H9 (cell line): ENCODE data around the gene IGDCC3. TPM values are rescaled to one million over a fixed set of nuclear protein-coding genes. Genes with fewer than 3 reads are reported as not detected.

Experiments used
- DNase-seq: peaks from one replicate; pipeline ENCODE4 v3.0.0-alpha.2; 2017
- H2AFZ ChIP-seq: one replicate; pipeline ENCODE4 v1.6.1; 2013; ENCODE audit warnings: mild to moderate bottlenecking, low read length, control low read depth, moderate library complexity
- H2AK5ac ChIP-seq: 2 replicates; pipeline ENCODE4 v1.6.1; 2013; ENCODE audit warnings: low read length, control low read depth, mixed read lengths; ENCODE audit not compliant: insufficient read length
- H2BK120ac ChIP-seq: one replicate; pipeline ENCODE4 v1.6.1; 2013; ENCODE audit warnings: low read depth, mild to moderate bottlenecking, low read length, control low read depth, inconsistent platforms; ENCODE audit not compliant: poor library complexity, severe bottlenecking
- H2BK12ac ChIP-seq: 2 replicates; pipeline ENCODE4 v1.6.1; 2013; ENCODE audit warnings: low read length, control low read depth, mixed read lengths, low read depth; ENCODE audit not compliant: insufficient read length
- H2BK15ac ChIP-seq: 2 replicates; pipeline ENCODE4 v1.6.1; 2013; ENCODE audit warnings: low read depth, low read length, control low read depth
- H2BK20ac ChIP-seq: one replicate; pipeline ENCODE4 v1.6.1; 2013; ENCODE audit warnings: low read depth, mild to moderate bottlenecking, low read length, control low read depth, inconsistent platforms; ENCODE audit not compliant: poor library complexity, severe bottlenecking
- H2BK5ac ChIP-seq: 2 replicates; pipeline ENCODE4 v1.6.1; 2013; ENCODE audit warnings: low read length, control low read depth, mixed read lengths; ENCODE audit not compliant: insufficient read length
- H3K14ac ChIP-seq: 2 replicates; pipeline ENCODE4 v1.6.1; 2013; ENCODE audit warnings: low read length, control low read depth; ENCODE audit not compliant: insufficient read depth
- H3K18ac ChIP-seq: 2 replicates; pipeline ENCODE4 v1.6.1; 2013; ENCODE audit warnings: low read depth, mild to moderate bottlenecking, mixed read lengths, low read length, control low read depth; ENCODE audit not compliant: insufficient read length
- H3K23ac ChIP-seq: 2 replicates; pipeline ENCODE4 v1.6.1; 2013; ENCODE audit warnings: low read length, control low read depth, mixed read lengths, low read depth; ENCODE audit not compliant: insufficient read length
- H3K23me2 ChIP-seq: 2 replicates; pipeline ENCODE4 v1.6.1; 2013; ENCODE audit warnings: low read depth, mild to moderate bottlenecking, mixed read lengths, low read length, control low read depth; ENCODE audit not compliant: insufficient read length, poor library complexity, severe bottlenecking
- H3K27ac ChIP-seq: 2 replicates; pipeline ENCODE4 v1.5.1; 2013; ENCODE audit warnings: low read length, control low read depth, mixed read lengths, low read depth; ENCODE audit not compliant: insufficient read length
- H3K27me3 ChIP-seq: 2 replicates; pipeline ENCODE4 v1.6.1; 2013; ENCODE audit warnings: low read length, control low read depth, inconsistent platforms; ENCODE audit not compliant: insufficient read depth
- H3K4ac ChIP-seq: 2 replicates; pipeline ENCODE4 v1.6.1; 2013; ENCODE audit warnings: low read depth, mild to moderate bottlenecking, control low read depth, inconsistent platforms, low read length, moderate library complexity
- H3K4me1 ChIP-seq: 2 replicates; pipeline ENCODE4 v1.6.1; 2013; ENCODE audit warnings: low read length, control low read depth, inconsistent platforms; ENCODE audit not compliant: insufficient read depth
- H3K4me2 ChIP-seq: 2 replicates; pipeline ENCODE4 v1.6.1; 2013; ENCODE audit warnings: low read length, control low read depth, mixed read lengths; ENCODE audit not compliant: insufficient read length, insufficient read depth
- H3K56ac ChIP-seq: 2 replicates; pipeline ENCODE4 v1.6.1; 2013; ENCODE audit warnings: low read depth, mild to moderate bottlenecking, mixed read lengths, low read length, control low read depth; ENCODE audit not compliant: insufficient read length
- H3K79me1 ChIP-seq: 2 replicates; pipeline ENCODE4 v1.6.1; 2013; ENCODE audit warnings: low read depth, mild to moderate bottlenecking, moderate library complexity, low read length, control low read depth, inconsistent platforms; ENCODE audit not compliant: insufficient read depth, poor library complexity, severe bottlenecking
- H3K79me2 ChIP-seq: 2 replicates; pipeline ENCODE4 v1.6.1; 2013; ENCODE audit warnings: low read length, control low read depth, inconsistent platforms; ENCODE audit not compliant: insufficient read depth
- H3K9ac ChIP-seq: 2 replicates; pipeline ENCODE4 v1.6.1; 2013; ENCODE audit warnings: low read length, control low read depth, mixed read lengths; ENCODE audit not compliant: insufficient read length; ENCODE audit errors: extremely low read depth
- H3K9me3 ChIP-seq: one replicate; pipeline ENCODE4 v1.6.1; 2013; ENCODE audit warnings: low read depth, low read length, inconsistent platforms; ENCODE audit not compliant: control insufficient read depth
- H3T11ph ChIP-seq: one replicate; pipeline ENCODE4 v1.6.1; 2013; ENCODE audit warnings: mild to moderate bottlenecking, low read length, control low read depth, inconsistent platforms
- H4K20me1 ChIP-seq: one replicate; pipeline ENCODE4 v1.6.1; 2013; ENCODE audit not compliant: control insufficient read depth, insufficient read length, insufficient read depth
- H4K5ac ChIP-seq: 2 replicates; pipeline ENCODE4 v1.6.1; 2013; ENCODE audit warnings: low read depth, mild to moderate bottlenecking, mixed read lengths, low read length, control low read depth; ENCODE audit not compliant: insufficient read length
- H4K8ac ChIP-seq: replicated peaks from 2 replicates; pipeline ENCODE4 v1.6.1; 2013; ENCODE audit warnings: low read length, control low read depth, mixed read lengths, low read depth; ENCODE audit not compliant: insufficient read length
- H4K91ac ChIP-seq: 2 replicates; pipeline ENCODE4 v1.6.1; 2013; ENCODE audit warnings: low read depth, mild to moderate bottlenecking, moderate library complexity, mixed read lengths, low read length, control low read depth; ENCODE audit not compliant: insufficient read length
- H3K27ac Mint-ChIP-seq, 3 experiments: 2 replicates in 2 of 3; 3 replicates in 1 of 3; pipeline ENCODE4 v1.8.0; 2020 to 2021; ENCODE audit warnings: mixed read lengths in 3 of 3, mild to moderate bottlenecking in 1 of 3, moderate library complexity in 1 of 3
- H3K27me3 Mint-ChIP-seq: 2 replicates; pipeline ENCODE4 v1.8.0; 2021; ENCODE audit warnings: low read depth, mild to moderate bottlenecking, moderate library complexity, mixed read lengths
- H3K36me3 Mint-ChIP-seq, 3 experiments: 2 replicates in 2 of 3; 3 replicates in 1 of 3; pipeline ENCODE4 v1.8.0; 2020 to 2021; ENCODE audit warnings: low read depth in 3 of 3, mixed read lengths in 3 of 3; ENCODE audit not compliant: insufficient read depth in 1 of 3
- H3K4me1 Mint-ChIP-seq, 2 experiments: 2 replicates each; pipeline ENCODE4 v1.8.0; 2020; ENCODE audit warnings: mixed read lengths in 2 of 2
- H3K4me3 Mint-ChIP-seq, 2 experiments: 2 replicates in 1 of 2; 3 replicates in 1 of 2; pipeline ENCODE4 v1.8.0; 2020 to 2021; ENCODE audit warnings: mild to moderate bottlenecking in 2 of 2, mixed read lengths in 2 of 2, moderate library complexity in 1 of 2
- H3K9me3 Mint-ChIP-seq, 2 experiments: 2 replicates in 1 of 2; 3 replicates in 1 of 2; pipeline ENCODE4 v1.8.0; 2020; ENCODE audit warnings: mild to moderate bottlenecking in 2 of 2, mixed read lengths in 2 of 2, moderate library complexity in 1 of 2
- CTCF ChIP-seq: fragments of 200-600 bp; sonication (generic); conservative IDR thresholded peaks from 3 replicates; pipeline ENCODE4 v1.8.0; 2021; ENCODE audit warnings: antibody characterized with exemption, mild to moderate bottlenecking
- total RNA-seq: library from RNA; stranded (reverse); gene quantifications from 2 replicates; pipeline ENCODE4 v1.2.1, GENCODE V29; 2021

Gene IGDCC3
- total RNA-seq, 1 experiment from 2014 or later: 18.9 TPM

GRCh38 chr15:65370885-65371284 is 6.9 kb downstream of the IGDCC3 start:
- H2BK20ac ChIP-seq: no peak overlapping the region
- no peaks in the 10 kb centered on the region; the same call in 1 of the 2 replicates for H3K27me3 ChIP-seq
- H2AFZ ChIP-seq: no peak overlapping the region
- Mint-ChIP-seq H3K9me3 (no peaks in the 10 kb centered on the region), H3K4me1 (peaks cover 53 to 71% of the 10 kb centered on the region in 2 experiments), H3K4me3 (no peak overlapping the region), H3K27ac (no peak overlapping the region), H3K27me3 (peaks cover 12% of the 10 kb centered on the region), H3K36me3 (peaks cover 19 to 24% (median 22%) of the 10 kb centered on the region in 3 experiments; a peak in 6 of 7 replicates)
- no peak overlapping the region for H3K56ac ChIP-seq
- H3K14ac ChIP-seq: no peak overlapping the region
- no peak overlapping the region for H4K8ac ChIP-seq
- no peak overlapping the region for H2AK5ac ChIP-seq
- no peak overlapping the region for H3K4ac ChIP-seq
- H3K79me2 ChIP-seq: no peaks in the 10 kb centered on the region; the same call in 1 of the 2 replicates
- H3K23ac ChIP-seq: no peak overlapping the region
- H3K27ac ChIP-seq: no peak overlapping the region
- H3K9me3 ChIP-seq: no peaks in the 10 kb centered on the region
- H3K4me1 ChIP-seq: peaks cover 23% of the 10 kb centered on the region; the same call in 1 of the 2 replicates
- H3K9ac ChIP-seq: no peak overlapping the region
- no peak overlapping the region for H3K18ac ChIP-seq
- no peaks in the 10 kb centered on the region for H4K20me1 ChIP-seq
- H3K4me2 ChIP-seq: no peak overlapping the region
- H4K91ac ChIP-seq: no peak overlapping the region
- no peaks in the 10 kb centered on the region for H3K23me2 ChIP-seq
- H2BK120ac ChIP-seq: no peak overlapping the region
- H3T11ph ChIP-seq: no peak overlapping the region
- no peak overlapping the region for H2BK5ac ChIP-seq
- H2BK12ac ChIP-seq: no peak overlapping the region
- H2BK15ac ChIP-seq: no peak overlapping the region
- no peak for DNase-seq
- no peaks in the 10 kb centered on the region for H3K79me1 ChIP-seq
- H4K5ac ChIP-seq: no peak overlapping the region
- TF ChIP-seq CTCF: no peak
